Smooth muscle cell (in vitro differentiated cells): Measurements from ENCODE around the gene EBPL. TPM values are rescaled to one million over a fixed set of nuclear protein-coding genes. Genes with fewer than 3 reads are reported as not detected.
A peak's percentile ranks its signal among the peaks of the same experiment; 100 is the strongest.
"Not testable (repeated sequence)": the region's sequence is repeated elsewhere in the genome, so short reads cannot be mapped to it uniquely, and the experiment has no call there.

Source experiments
- DNase-seq: peaks from one replicate; lab custom pipeline; 2025; ENCODE audit not compliant: unreplicated experiment; lab: John Stamatoyannopoulos, UW
- H2AFZ ChIP-seq: fragments of 200-600 bp; sonication (generic); 2 replicates; pipeline ENCODE4 v1.6.0; 2016; ENCODE audit warnings: antibody characterized with exemption, low read depth, mild to moderate bottlenecking
- H3F3A ChIP-seq: fragments of 200-600 bp; sonication (generic); 2 replicates; pipeline ENCODE4 v1.6.0; 2017; ENCODE audit warnings: antibody characterized with exemption, low read depth
- H3K27ac ChIP-seq: fragments of 200-600 bp; sonication (generic); 2 replicates; pipeline ENCODE4 v1.5.1; 2016; ENCODE audit warnings: low read depth, mild to moderate bottlenecking
- H3K27me3 ChIP-seq: fragments of 200-600 bp; sonication (generic); 2 replicates; pipeline ENCODE4 v1.6.1; 2016; ENCODE audit warnings: low read depth, mild to moderate bottlenecking
- H3K36me3 ChIP-seq: fragments of 200-600 bp; sonication (generic); 2 replicates; pipeline ENCODE4 v1.5.1; 2016; ENCODE audit warnings: low read depth
- H3K4me1 ChIP-seq: fragments of 200-600 bp; sonication (generic); 2 replicates; pipeline ENCODE4 v1.5.1; 2016; ENCODE audit warnings: low read depth
- H3K4me2 ChIP-seq: fragments of 200-600 bp; sonication (generic); 2 replicates; pipeline ENCODE4 v1.6.0; 2016; ENCODE audit warnings: mild to moderate bottlenecking
- H3K4me3 ChIP-seq: fragments of 200-600 bp; sonication (generic); 2 replicates; pipeline ENCODE4 v1.5.1; 2016; ENCODE audit warnings: mild to moderate bottlenecking
- H3K79me2 ChIP-seq: fragments of 200-600 bp; sonication (generic); 2 replicates; pipeline ENCODE4 v1.6.0; 2016; ENCODE audit warnings: low read depth, mild to moderate bottlenecking
- H3K9ac ChIP-seq: fragments of 200-600 bp; sonication (generic); 2 replicates; pipeline ENCODE4 v1.6.0; 2016; ENCODE audit warnings: low read depth
- H3K9me3 ChIP-seq: fragments of 200-600 bp; sonication (generic); replicated peaks from 2 replicates; pipeline ENCODE4 v1.5.1; 2016; ENCODE audit warnings: low read depth
- H4K20me1 ChIP-seq: fragments of 200-600 bp; sonication (generic); 2 replicates; pipeline ENCODE4 v1.6.0; 2016; ENCODE audit warnings: low read depth
- WGBS: methylation state at CpG from one replicate; pipeline ENCODE4 v1.1.7; 2016; ENCODE audit warnings: low lambda C conversion rate; 5-methylcytosine and 5-hydroxymethylcytosine counted together
- polyA plus RNA-seq: library from polyadenylated mRNA; unstranded; fragments of >200 nt; fragmentation: Nextera tagmentation; extraction: Ambion mirVana; gene quantifications from 2 replicates; pipeline ENCODE4 v1.2.1, GENCODE V29; 2016
- total RNA-seq: library from RNA; depleted of rRNA; stranded (reverse); fragments of >200 nt; gene quantifications from 2 replicates; pipeline ENCODE4 v1.2.3, GENCODE V29; 2014
- TF ChIP-seq, protein P1 (sequence below): fragments of 200-600 bp; sonication (generic); IDR thresholded peaks from 2 replicates; pipeline ENCODE4 v1.5.1; 2017; ENCODE audit warnings: borderline replicate concordance, mild to moderate bottlenecking, antibody characterized with exemption; ENCODE audit not compliant: insufficient read depth, poor library complexity, severe bottlenecking

The EBPL gene
- total and polyA plus RNA-seq, 2 experiments from 2014 or later = 86.5 to 108 TPM

DNA sequence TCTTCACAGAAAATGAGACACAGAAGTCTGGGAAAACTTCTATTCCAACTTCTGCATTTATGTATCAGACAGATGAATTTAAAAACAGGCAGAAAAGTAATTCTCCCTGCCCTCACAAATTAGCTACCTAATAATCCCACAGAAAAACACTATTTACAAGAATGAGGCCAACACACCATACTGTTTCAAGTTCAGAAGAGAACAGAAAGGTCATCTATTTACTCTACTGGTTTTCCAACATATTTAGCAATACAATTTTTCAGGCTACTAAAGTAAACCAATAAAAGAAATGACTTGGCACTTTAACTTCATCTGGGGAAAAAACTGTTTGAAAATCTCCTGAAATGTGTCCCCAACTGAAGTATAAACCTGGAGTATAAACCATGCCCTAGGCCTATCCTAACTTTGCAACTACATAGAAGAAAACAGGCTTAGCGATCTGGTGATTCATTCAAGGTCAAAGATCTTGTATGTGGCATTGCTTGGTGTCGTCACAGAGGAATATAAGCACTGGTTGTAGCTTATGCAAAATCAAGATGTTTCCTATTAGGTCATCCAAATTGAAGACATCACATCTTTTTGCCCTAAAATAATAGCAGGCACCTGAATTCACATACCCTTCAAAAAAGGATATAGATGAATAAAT lies 20.1 kb upstream of the EBPL start:
- peaks cover 32% of the 10 kb centered on the region for H3K36me3 ChIP-seq
- TF ChIP-seq, protein P1, sequence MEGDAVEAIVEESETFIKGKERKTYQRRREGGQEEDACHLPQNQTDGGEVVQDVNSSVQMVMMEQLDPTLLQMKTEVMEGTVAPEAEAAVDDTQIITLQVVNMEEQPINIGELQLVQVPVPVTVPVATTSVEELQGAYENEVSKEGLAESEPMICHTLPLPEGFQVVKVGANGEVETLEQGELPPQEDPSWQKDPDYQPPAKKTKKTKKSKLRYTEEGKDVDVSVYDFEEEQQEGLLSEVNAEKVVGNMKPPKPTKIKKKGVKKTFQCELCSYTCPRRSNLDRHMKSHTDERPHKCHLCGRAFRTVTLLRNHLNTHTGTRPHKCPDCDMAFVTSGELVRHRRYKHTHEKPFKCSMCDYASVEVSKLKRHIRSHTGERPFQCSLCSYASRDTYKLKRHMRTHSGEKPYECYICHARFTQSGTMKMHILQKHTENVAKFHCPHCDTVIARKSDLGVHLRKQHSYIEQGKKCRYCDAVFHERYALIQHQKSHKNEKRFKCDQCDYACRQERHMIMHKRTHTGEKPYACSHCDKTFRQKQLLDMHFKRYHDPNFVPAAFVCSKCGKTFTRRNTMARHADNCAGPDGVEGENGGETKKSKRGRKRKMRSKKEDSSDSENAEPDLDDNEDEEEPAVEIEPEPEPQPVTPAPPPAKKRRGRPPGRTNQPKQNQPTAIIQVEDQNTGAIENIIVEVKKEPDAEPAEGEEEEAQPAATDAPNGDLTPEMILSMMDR = no peak
- no peak for DNase-seq
- H4K20me1 ChIP-seq = no peaks in the 10 kb centered on the region
- H3K27me3 ChIP-seq = no peaks in the 10 kb centered on the region
- no peaks in the 10 kb centered on the region for H3F3A ChIP-seq
- WGBS = 64% methylated on average over 2 of the region's 2 CpGs
- no peak overlapping the region for H3K9ac ChIP-seq
- H3K9me3 ChIP-seq = peaks cover 23% of the 10 kb centered on the region
- H3K4me3 ChIP-seq = no peak overlapping the region
- H3K4me1 ChIP-seq = no peaks in the 10 kb centered on the region
- H3K4me2 ChIP-seq = no peak overlapping the region
- H3K27ac ChIP-seq = peak overlapping the region; percentile 12
- H2AFZ ChIP-seq = no peak overlapping the region
- H3K79me2 ChIP-seq = peaks cover 4% of the 10 kb centered on the region

DNA sequence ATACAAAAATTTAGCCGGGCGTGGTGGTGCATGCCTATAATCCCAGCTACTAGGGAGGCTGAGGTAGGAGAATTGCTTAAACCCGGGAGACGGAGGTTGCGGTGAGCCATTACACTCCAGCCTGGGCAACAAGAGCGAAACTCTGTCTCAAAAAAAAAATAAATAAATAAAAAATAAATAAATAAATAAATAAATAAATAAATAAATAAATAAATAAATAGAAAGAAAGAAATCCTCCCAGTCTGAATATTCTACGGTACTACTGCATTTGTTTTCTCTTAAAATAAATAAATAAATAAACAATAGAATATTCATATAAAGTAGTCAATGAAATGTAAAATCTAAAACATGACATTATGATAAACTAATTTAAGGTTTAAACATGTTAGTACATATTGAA lies 13.0 kb upstream of the EBPL start:
- not testable (repeated sequence) for H3F3A ChIP-seq, H2AFZ ChIP-seq, H4K20me1 ChIP-seq, H3K27ac ChIP-seq, H3K79me2 ChIP-seq, H3K4me1 ChIP-seq, H3K27me3 ChIP-seq, H3K9me3 ChIP-seq, H3K4me2 ChIP-seq, H3K9ac ChIP-seq, DNase-seq, H3K4me3 ChIP-seq
- 100% methylated on average over 7 of the region's 7 CpGs for WGBS
- peaks cover 34% of the 10 kb centered on the region for H3K36me3 ChIP-seq

DNA sequence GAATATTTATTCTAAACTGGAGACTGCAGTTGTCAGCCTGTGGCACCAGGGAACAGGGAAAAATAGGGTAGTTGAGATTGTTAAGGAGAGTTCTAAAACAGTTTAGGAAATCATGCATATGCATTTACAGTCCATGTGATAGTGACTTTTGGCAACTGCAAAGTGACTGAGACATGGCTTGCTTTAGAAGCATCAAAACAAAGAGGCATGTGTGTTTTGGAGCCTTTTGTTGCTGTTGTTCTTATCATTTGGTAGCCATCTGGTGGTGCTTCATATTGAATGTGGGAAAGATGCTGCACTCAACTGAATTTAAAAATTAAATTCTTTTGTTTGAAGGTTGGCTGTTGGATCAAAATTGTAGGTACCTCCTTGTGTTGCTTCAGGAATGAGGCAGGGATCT lies 10.2 kb upstream of the EBPL start:
- no peak overlapping the region for H2AFZ ChIP-seq
- no peaks in the 10 kb centered on the region for H3K4me1 ChIP-seq
- no peaks in the 10 kb centered on the region for H3K9me3 ChIP-seq
- H3K36me3 ChIP-seq = peaks cover 25% of the 10 kb centered on the region
- H3K79me2 ChIP-seq = no peaks in the 10 kb centered on the region
- no peaks in the 10 kb centered on the region for H3F3A ChIP-seq
- no peak overlapping the region for H3K4me2 ChIP-seq
- no peak overlapping the region for H3K9ac ChIP-seq
- no peaks in the 10 kb centered on the region for H3K27me3 ChIP-seq
- no peaks in the 10 kb centered on the region for H4K20me1 ChIP-seq
- TF ChIP-seq, protein P1 = no peak
- DNase-seq = no peak
- no peak overlapping the region for H3K4me3 ChIP-seq
- no peak overlapping the region for H3K27ac ChIP-seq

DNA sequence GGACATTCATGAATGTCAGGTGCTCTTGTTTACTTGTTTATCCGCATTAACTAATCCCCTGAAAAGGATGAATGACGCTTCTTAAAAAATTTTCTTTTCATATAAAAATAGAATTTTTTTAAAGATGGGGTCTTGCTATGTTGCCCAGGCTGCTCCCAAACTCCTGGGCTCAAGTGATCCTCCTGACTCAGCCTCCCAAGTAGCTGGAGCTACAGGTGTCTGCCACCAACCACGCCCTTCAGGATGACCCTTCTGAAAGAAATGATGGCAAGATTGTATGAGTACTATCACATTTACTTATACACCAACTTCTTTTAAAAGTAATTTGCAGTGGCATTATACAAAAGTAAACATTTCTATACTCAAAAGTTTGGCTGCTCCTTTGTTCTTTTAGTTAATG lies 6.2 kb upstream of the EBPL start:
- no peak overlapping the region for H3K4me2 ChIP-seq
- no peaks in the 10 kb centered on the region for H3K9me3 ChIP-seq
- no peaks in the 10 kb centered on the region for H3K27me3 ChIP-seq
- DNase-seq = no peak
- no peak overlapping the region for H2AFZ ChIP-seq
- no peak overlapping the region for H3K27ac ChIP-seq
- H3K36me3 ChIP-seq = peaks cover 14% of the 10 kb centered on the region
- no peak overlapping the region for H3K9ac ChIP-seq
- H4K20me1 ChIP-seq = no peaks in the 10 kb centered on the region
- H3K4me1 ChIP-seq = no peaks in the 10 kb centered on the region
- no peaks in the 10 kb centered on the region for H3K79me2 ChIP-seq
- TF ChIP-seq, protein P1 = no peak
- 99% methylated on average over 3 of the region's 3 CpGs for whole genome bisulfite sequencing
- no peak overlapping the region for H3K4me3 ChIP-seq
- H3F3A ChIP-seq = peaks cover 9% of the 10 kb centered on the region
